ENCODE data around the gene TSC22D1. TPM values are rescaled to one million over a fixed set of nuclear protein-coding genes. Genes with fewer than 3 reads are reported as not detected.
A peak's percentile ranks its signal among the peaks of the same experiment; 100 is the strongest.

TSC22D1 gene
- total RNA-seq, 1 donor from 2014 or later = 97.7 TPM

GRCh38 chr13:44404261-44405132 is 171.6 kb downstream of the TSC22D1 start:
- H3K36me3 ChIP-seq = no peaks in the 10 kb centered on the region
- H3K27me3 ChIP-seq = no peaks in the 10 kb centered on the region
- H3K4me1 ChIP-seq = no peaks in the 10 kb centered on the region
- no peaks in the 10 kb centered on the region for H3K9me3 ChIP-seq
- intact Hi-C loops (cut with DNase I) = no loop called here
- TF ChIP-seq CTCF (IDR thresholded peaks at IDR 0.05) = no peak
- no peak for DNase-seq (ENCODE audit: low spot score in 2 of 2)
- no peak overlapping the region for H3K4me3 ChIP-seq
- no peak overlapping the region for H3K27ac ChIP-seq

- Histone ChIP-seq H3K27ac (no peak overlapping the region), H3K4me1 (no peaks in the 10 kb centered on the region), H3K4me3 (no peak overlapping the region), H3K27me3 (no peaks in the 10 kb centered on the region), H3K36me3 (no peaks in the 10 kb centered on the region), H3K9me3 (no peaks in the 10 kb centered on the region)
- DNase-seq (ENCODE audit: low spot score in 2 of 2) = peak in 1 of 2 donors; percentile 63
- TF ChIP-seq CTCF (IDR thresholded peaks at IDR 0.05) = no peak
- intact Hi-C loops (cut with DNase I) = no loop called here
These were observed 172.6 kb downstream of the TSC22D1 start for GRCh38 chr13:44403461-44404056.

GRCh38 chr13:44402899-44403445 is 173.2 kb downstream of the TSC22D1 start:
- no peaks in the 10 kb centered on the region for H3K36me3 ChIP-seq
- no peaks in the 10 kb centered on the region for H3K4me1 ChIP-seq
- no peak overlapping the region for H3K27ac ChIP-seq
- no peaks in the 10 kb centered on the region for H3K27me3 ChIP-seq
- no peak for TF ChIP-seq CTCF (IDR thresholded peaks at IDR 0.05)
- intact Hi-C loops (cut with DNase I) = no loop called here
- peak in 1 of 2 donors; percentile 52 for DNase-seq (ENCODE audit: low spot score in 2 of 2)
- no peak overlapping the region for H3K4me3 ChIP-seq
- H3K9me3 ChIP-seq = no peaks in the 10 kb centered on the region

GRCh38 chr13:44401577-44401976 is 174.6 kb downstream of the TSC22D1 start:
- peak in 1 of 2 donors; percentile 19 for DNase-seq (ENCODE audit: low spot score in 2 of 2)
- intact Hi-C loops (cut with DNase I) = no loop called here
- no peak for TF ChIP-seq CTCF (IDR thresholded peaks at IDR 0.05)
- Histone ChIP-seq H3K27me3 (no peaks in the 10 kb centered on the region), H3K36me3 (no peaks in the 10 kb centered on the region), H3K27ac (no peak overlapping the region), H3K4me3 (no peak overlapping the region), H3K9me3 (no peaks in the 10 kb centered on the region), H3K4me1 (no peaks in the 10 kb centered on the region)

- H3K27me3 ChIP-seq = no peaks in the 10 kb centered on the region
- H3K4me3 ChIP-seq = no peak overlapping the region
- DNase-seq (ENCODE audit: low spot score in 2 of 2) = peak in 1 of 2 donors; percentile 16
- H3K36me3 ChIP-seq = no peaks in the 10 kb centered on the region
- intact Hi-C loops (cut with DNase I) = no loop called here
- no peak overlapping the region for H3K27ac ChIP-seq
- no peaks in the 10 kb centered on the region for H3K9me3 ChIP-seq
- no peak for TF ChIP-seq CTCF (IDR thresholded peaks at IDR 0.05)
- no peaks in the 10 kb centered on the region for H3K4me1 ChIP-seq
These were observed 175.4 kb downstream of the TSC22D1 start for GRCh38 chr13:44400736-44401135.
